GM12878 (cell line): Measurements from ENCODE around the gene GARIN5A. TPM values are rescaled to one million over a fixed set of nuclear protein-coding genes. Genes with fewer than 3 reads are reported as not detected.

Source experiments
- IKZF1 ChIP-seq: fragments of 450-650 bp; conservative IDR thresholded peaks from 2 replicates; pipeline ENCODE4 v1.6.1; 2017; ENCODE audit warnings: antibody characterized with exemption, mild to moderate bottlenecking
- LARP7 ChIP-seq: fragments of 450-650 bp; IDR thresholded peaks from 2 replicates; pipeline ENCODE4 v1.6.1; 2017; ENCODE audit warnings: mild to moderate bottlenecking
- MEF2B ChIP-seq: fragments of 450-650 bp; IDR thresholded peaks from 2 replicates; pipeline ENCODE4 v1.6.1; 2018; ENCODE audit warnings: mild to moderate bottlenecking, moderate library complexity; ENCODE audit not compliant: partially characterized antibody, poor library complexity, severe bottlenecking
- MTA3 ChIP-seq: IDR thresholded peaks from 2 replicates; pipeline ENCODE4 v1.6.1; 2012; ENCODE audit warnings: low read length, inconsistent platforms, borderline replicate concordance
- NR2C2 ChIP-seq: IDR thresholded peaks from 2 replicates; pipeline ENCODE4 v1.6.1; 2011; ENCODE audit warnings: borderline replicate concordance, low read depth; ENCODE audit not compliant: control insufficient read depth, insufficient read length
- POLR2A ChIP-seq: IDR thresholded peaks from 2 replicates; pipeline ENCODE4 v1.6.1; 2011; ENCODE audit warnings: low read depth, mild to moderate bottlenecking, low read length
- PRDM15 ChIP-seq: fragments of 450-650 bp; formaldehyde crosslinking; IDR thresholded peaks from 2 replicates; pipeline ENCODE4 v1.4.0; 2020; ENCODE audit warnings: mild to moderate bottlenecking, moderate library complexity
- RELA ChIP-seq: fragments of 450-650 bp; IDR thresholded peaks from 2 replicates; pipeline ENCODE4 v1.8.0; 2014; ENCODE audit warnings: borderline replicate concordance; ENCODE audit not compliant: partially characterized antibody
- RUNX3 ChIP-seq: IDR thresholded peaks from 2 replicates; pipeline ENCODE4 v1.6.1; 2012; ENCODE audit warnings: low read length, inconsistent platforms
- SPI1 ChIP-seq: IDR thresholded peaks from 2 replicates; pipeline ENCODE4 v1.6.1; 2011; ENCODE audit warnings: low read depth, mild to moderate bottlenecking, low read length, moderate library complexity, borderline replicate concordance; ENCODE audit not compliant: insufficient read depth
- WRNIP1 ChIP-seq: IDR thresholded peaks from 2 replicates; pipeline ENCODE4 v1.6.1; 2011; ENCODE audit warnings: low read depth, low read length, improper control_type of control experiment, borderline replicate concordance
- ZNF687 ChIP-seq: fragments of 450-650 bp; IDR thresholded peaks from 2 replicates; pipeline ENCODE4 v1.6.1; 2017; ENCODE audit warnings: mild to moderate bottlenecking, moderate library complexity
- ZZZ3 ChIP-seq: IDR thresholded peaks from 2 replicates; pipeline ENCODE4 v1.6.1; 2011; ENCODE audit warnings: low read depth; ENCODE audit not compliant: control insufficient read depth, insufficient read length
- polyA plus RNA-seq, 11 experiments: library from polyadenylated mRNA; depleted of rRNA in 4 of 11; unstranded in 6 of 11; stranded (reverse) in 5 of 11; fragments of >200 nt; fragmentation: Nextera tagmentation in 4 of 11; fragmentation: Illumina TruSeq in 1 of 11; extraction: Ambion mirVana in 4 of 11; extraction: Trizol in 1 of 11; gene quantifications; 1 replicate in 1 of 11; 2 replicates in 10 of 11; pipeline versions ENCODE4 v1.2.1 to v1.2.3, GENCODE V29; 2011 to 2016; ENCODE audit warnings: inconsistent platforms in 2 of 11, missing spikeins in 2 of 11, low read depth in 1 of 11
- total RNA-seq, 4 experiments: library from RNA; depleted of rRNA in 3 of 4; stranded (reverse); fragments of >200 nt in 3 of 4; fragmentation: Illumina TruSeq in 1 of 4; extraction: Trizol in 1 of 4; gene quantifications; 2 replicates each; pipeline versions ENCODE4 v1.2.1 to v1.2.3, GENCODE V29; 2013 to 2021

Gene GARIN5A
- total and polyA plus RNA-seq, 10 of the 15 experiments (the other 5 are each of a cell fraction or from before 2014, with no cell fraction given), result 0.18 to 1.2 (median 0.24) TPM; not detected in 6

- TF ChIP-seq PRDM15 (CRISPR knock-in tag) (no peak), MEF2B (no peak), WRNIP1 (no peak), POLR2A (peak; percentile 54), LARP7 (no peak), RELA (no peak), ZZZ3 (no peak), ZNF687 (0 out of 2 replicates have a peak, but pooled peaks have one; percentile 22), NR2C2 (no peak), SPI1 (peak; percentile 11; the same call in 1 of the 2 replicates), IKZF1 (peak; percentile 64; the same call in 1 of the 2 replicates), RUNX3 (peak; percentile 53), MTA3 (no peak)
- TF ChIP-seq, all 136 proteins: peak for 10
Observed at GRCh38 chr19:50427997-50428425, 48.6 kb downstream of the GARIN5A start (continued).
